Activated CD4-positive, alpha-beta T cell treated with anti-CD3 and anti-CD28 coated beads, Interleukin-2, amount 10 ng/mL, durations not matched to agents 7 days and 5 days (primary cell): Measurements from ENCODE around the gene SH3RF3. TPM values are rescaled to one million over a fixed set of nuclear protein-coding genes. Genes with fewer than 3 reads are reported as not detected.

Source experiments
- CTCF ChIA-PET: fragments of 350-600 bp; sonication (Branson Sonifier 250); formaldehyde crosslinking; loops from one replicate; lab custom pipeline; 2021; ENCODE audit warnings: antibody characterized with exemption; lab: Charles Lee
- POLR2A ChIA-PET: fragments of 350-600 bp; sonication (Branson Sonifier 250); formaldehyde crosslinking; loops from one replicate; lab custom pipeline; 2021; ENCODE audit warnings: antibody characterized with exemption; lab: Charles Lee
- DNase-seq: peaks from one replicate; pipeline ENCODE4 v3.0.0-alpha.2; 2020
- H3K27ac Mint-ChIP-seq: one replicate; pipeline ENCODE4 v1.8.0; 2021; ENCODE audit warnings: mild to moderate bottlenecking, moderate library complexity, mixed read lengths
- H3K27me3 Mint-ChIP-seq: one replicate; pipeline ENCODE4 v1.8.0; 2021; ENCODE audit warnings: mixed read lengths
- H3K36me3 Mint-ChIP-seq: one replicate; pipeline ENCODE4 v1.8.0; 2021; ENCODE audit warnings: low read depth, mixed read lengths
- H3K4me1 Mint-ChIP-seq: one replicate; pipeline ENCODE4 v1.8.0; 2021; ENCODE audit warnings: mixed read lengths
- H3K4me3 Mint-ChIP-seq: one replicate; pipeline ENCODE4 v1.8.0; 2021; ENCODE audit warnings: mild to moderate bottlenecking, moderate library complexity, mixed read lengths
- H3K9me3 Mint-ChIP-seq: one replicate; pipeline ENCODE4 v1.8.0; 2021; ENCODE audit warnings: mixed read lengths
- total RNA-seq, 2 experiments: library from RNA; stranded (reverse); gene quantifications; one replicate each; pipeline ENCODE4 v1.2.3, GENCODE V29; 2021

Gene SH3RF3
- total RNA-seq, 2 experiments from 2014 or later: 0.08 to 0.17 TPM

DNA sequence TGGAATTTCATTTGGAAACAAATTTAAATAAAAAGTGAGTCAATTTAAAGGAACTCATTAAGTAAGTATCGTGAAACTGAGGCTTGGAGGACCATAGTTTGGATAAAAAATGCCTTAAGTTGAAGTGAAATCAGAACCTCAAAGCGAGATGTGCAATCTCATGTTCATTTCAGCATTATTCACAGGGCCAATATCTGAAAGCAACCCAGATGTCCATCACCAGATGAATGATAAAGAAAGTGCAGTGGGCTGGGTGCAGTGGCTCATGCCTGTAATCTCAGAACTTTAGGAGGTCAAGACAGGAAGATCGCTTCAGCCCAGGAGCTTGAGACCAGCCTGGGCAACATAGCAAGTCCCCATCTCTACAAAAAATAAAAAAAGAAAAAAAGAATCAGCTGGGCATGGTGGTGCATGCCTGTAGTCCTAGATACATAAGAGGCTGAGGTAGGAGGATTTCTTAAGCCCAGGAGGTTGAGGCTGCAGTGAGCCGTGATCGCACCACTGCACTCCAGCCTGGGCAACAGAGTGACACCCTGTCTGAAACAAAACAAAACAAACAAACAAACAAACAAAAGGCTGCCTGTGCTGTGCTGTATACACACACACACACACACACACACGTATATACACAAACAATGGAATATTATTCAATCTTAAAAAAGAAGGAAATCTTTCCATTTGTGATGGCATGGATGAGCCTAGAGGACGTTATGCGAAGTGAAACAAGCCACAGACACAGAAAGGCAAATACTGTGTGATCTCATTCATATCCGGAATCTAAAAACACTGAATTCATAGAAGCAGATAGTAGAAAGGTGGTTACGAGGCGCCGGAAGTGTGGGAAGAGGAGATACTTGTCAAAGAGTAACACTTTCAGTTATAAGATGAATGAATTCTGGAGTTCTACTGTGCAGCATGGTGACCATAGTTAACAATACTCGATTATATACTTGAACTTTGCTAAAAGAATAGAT, 14.5 kb downstream of the SH3RF3 start:
- peak overlapping the region; percentile 18 for H3K4me3 Mint-ChIP-seq
- H3K27ac Mint-ChIP-seq: peak overlapping the region; percentile 79
- peak; percentile 81 for DNase-seq
- ChIA-PET POLR2A (no interaction called here), CTCF (no interaction called here)
- no peaks in the 10 kb centered on the region for H3K9me3 Mint-ChIP-seq
- peaks cover 33% of the 10 kb centered on the region for H3K4me1 Mint-ChIP-seq
- peaks cover 26% of the 10 kb centered on the region for H3K27me3 Mint-ChIP-seq
- H3K36me3 Mint-ChIP-seq: no peaks in the 10 kb centered on the region

DNA sequence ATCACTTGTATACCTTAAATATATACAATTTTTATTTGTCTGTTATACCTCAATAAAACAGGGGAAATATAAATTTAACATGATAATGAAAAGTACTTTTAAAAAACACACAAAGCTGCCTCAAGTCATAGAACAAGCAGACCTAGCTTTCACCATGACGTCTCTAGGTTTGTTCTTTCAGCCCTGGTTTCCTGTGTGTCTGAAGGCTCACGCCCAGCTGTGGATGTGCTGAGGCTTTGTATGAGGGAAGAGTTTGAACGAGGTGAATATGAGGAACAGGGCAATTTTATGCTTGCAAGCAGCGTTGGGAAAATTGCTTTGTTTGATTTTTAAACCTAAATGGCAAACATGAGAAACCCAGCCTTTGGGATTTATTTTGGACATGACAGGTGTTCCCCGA, 15.3 kb downstream of the SH3RF3 start:
- H3K36me3 Mint-ChIP-seq: no peaks in the 10 kb centered on the region
- peaks cover 27% of the 10 kb centered on the region for H3K27me3 Mint-ChIP-seq
- H3K4me3 Mint-ChIP-seq: no peak overlapping the region
- no peaks in the 10 kb centered on the region for H3K9me3 Mint-ChIP-seq
- ChIA-PET POLR2A (no interaction called here), CTCF (no interaction called here)
- H3K27ac Mint-ChIP-seq: no peak overlapping the region
- H3K4me1 Mint-ChIP-seq: peaks cover 30% of the 10 kb centered on the region
- DNase-seq: peak; percentile 54

DNA sequence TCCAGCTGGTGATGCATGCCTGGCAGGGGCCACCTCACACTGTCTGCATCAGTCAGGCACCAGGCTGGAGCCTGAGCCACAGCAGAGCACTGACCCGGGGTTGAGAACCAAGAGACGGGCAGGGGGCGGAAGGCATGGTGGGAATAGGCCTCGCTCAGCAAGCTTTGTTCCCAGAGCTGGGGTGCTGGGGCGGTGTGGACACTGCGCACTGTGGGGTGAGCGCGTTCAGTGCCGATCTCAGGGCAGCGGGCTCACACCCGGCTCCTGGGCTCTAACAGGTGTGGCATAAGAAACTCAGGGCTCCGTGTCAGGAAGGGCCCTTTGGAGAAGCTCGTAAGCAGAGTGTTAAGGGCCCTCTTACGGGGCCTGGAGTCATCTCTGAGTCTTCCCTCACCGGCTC, 15.7 kb downstream of the SH3RF3 start:
- H3K36me3 Mint-ChIP-seq: no peaks in the 10 kb centered on the region
- CTCF ChIA-PET: no interaction called here

DNA sequence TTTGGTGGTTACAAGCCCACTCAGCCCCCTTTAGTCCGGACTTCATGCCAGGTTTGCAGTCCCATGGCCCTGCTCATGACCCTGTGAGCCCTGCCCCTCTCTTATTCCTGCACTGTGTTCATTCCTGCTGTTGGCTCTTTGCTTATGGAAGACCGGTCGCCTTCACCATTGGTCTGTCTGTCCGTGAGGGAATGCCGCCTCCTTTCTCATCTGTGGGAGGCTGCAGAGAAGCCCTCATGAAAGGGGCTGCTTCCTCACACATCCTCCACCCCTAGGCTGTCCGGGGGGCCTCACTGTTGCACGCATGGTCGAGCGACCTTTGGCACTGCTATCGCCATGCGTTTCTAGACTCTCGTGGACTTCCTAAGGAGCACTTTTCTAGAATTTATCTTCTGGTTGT, 16.3 kb downstream of the SH3RF3 start:
- H3K36me3 Mint-ChIP-seq: no peaks in the 10 kb centered on the region
- ChIA-PET CTCF (no interaction called here), POLR2A (no interaction called here)
- H3K4me1 Mint-ChIP-seq: peaks cover 37% of the 10 kb centered on the region
- no peaks in the 10 kb centered on the region for H3K9me3 Mint-ChIP-seq
- peak overlapping the region; percentile 50 for H3K27ac Mint-ChIP-seq
- H3K27me3 Mint-ChIP-seq: peaks cover 25% of the 10 kb centered on the region
- no peak for DNase-seq
- no peak overlapping the region for H3K4me3 Mint-ChIP-seq

More for the DNA sequence above, 15.7 kb downstream of the SH3RF3 start:
- Mint-ChIP-seq H3K4me1 (peaks cover 32% of the 10 kb centered on the region), H3K27ac (peak overlapping the region; percentile 50), H3K9me3 (no peaks in the 10 kb centered on the region), H3K4me3 (no peak overlapping the region), H3K27me3 (peaks cover 26% of the 10 kb centered on the region)
- no peak for DNase-seq
- POLR2A ChIA-PET: no interaction called here

DNA sequence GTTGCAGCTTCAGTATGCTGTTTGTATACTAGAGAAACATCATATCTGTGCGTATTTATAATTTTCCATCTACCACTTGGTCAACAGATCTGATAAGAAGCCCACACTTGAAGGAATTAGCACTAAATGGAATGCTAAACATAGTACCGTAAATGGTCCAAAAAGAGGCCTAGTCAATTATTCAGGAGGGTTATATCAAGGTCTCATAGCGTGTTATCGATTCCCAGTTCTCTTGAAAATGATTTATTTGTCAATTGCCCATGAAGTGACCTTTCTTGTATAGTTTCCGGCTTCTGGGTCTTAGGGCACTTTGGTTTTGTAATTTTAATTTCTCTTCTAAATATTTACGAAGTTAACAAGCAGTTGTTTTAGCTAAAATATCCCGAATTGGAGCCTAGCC, 18.4 kb downstream of the SH3RF3 start:
- Mint-ChIP-seq H3K27ac (no peak overlapping the region), H3K4me1 (peaks cover 42% of the 10 kb centered on the region), H3K9me3 (no peaks in the 10 kb centered on the region), H3K4me3 (no peak overlapping the region), H3K36me3 (no peaks in the 10 kb centered on the region), H3K27me3 (peaks cover 21% of the 10 kb centered on the region)
- POLR2A ChIA-PET: no interaction called here
- no peak for DNase-seq
- CTCF ChIA-PET: no interaction called here

DNA sequence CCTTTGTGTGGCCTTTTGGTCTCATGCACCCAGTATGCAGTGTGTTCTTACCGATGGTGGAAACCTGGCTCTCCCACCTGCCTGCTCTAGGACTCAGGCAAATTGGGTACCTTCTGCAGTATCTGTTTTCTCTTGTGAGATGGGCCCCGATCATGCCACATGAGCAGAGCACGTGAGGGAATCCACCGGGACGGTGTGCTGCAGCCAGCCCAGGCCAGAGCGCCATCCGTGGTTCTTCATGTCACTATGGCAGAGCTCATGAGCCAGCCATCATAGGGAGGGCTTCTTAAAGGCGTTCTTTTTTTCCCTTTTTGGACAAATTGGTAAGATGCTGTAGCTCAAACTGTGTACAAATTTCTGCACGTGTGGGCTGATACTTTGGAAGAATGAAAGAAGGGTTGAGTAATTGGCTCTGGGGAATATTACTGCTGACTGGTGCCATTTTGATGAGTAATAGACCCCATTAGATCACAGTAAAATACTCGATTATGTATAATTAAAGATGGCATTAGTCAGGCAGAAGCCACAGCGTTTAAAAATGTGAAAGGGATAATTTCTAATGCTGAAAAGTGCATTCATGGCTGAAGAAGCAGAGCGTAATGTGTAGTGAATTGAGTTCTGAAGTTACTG, 19.2 kb downstream of the SH3RF3 start:
- ChIA-PET CTCF (interaction anchor here (1.5 kb wide), 1 partner anchor 21 kb away, joined by 3 read pairs; no protein-coding TSS in a partner anchor), POLR2A (no interaction called here)
- Mint-ChIP-seq H3K27ac (no peak overlapping the region), H3K4me1 (peaks cover 34% of the 10 kb centered on the region), H3K27me3 (peaks cover 18% of the 10 kb centered on the region), H3K36me3 (no peaks in the 10 kb centered on the region), H3K9me3 (no peaks in the 10 kb centered on the region), H3K4me3 (no peak overlapping the region)
- DNase-seq: no peak

DNA sequence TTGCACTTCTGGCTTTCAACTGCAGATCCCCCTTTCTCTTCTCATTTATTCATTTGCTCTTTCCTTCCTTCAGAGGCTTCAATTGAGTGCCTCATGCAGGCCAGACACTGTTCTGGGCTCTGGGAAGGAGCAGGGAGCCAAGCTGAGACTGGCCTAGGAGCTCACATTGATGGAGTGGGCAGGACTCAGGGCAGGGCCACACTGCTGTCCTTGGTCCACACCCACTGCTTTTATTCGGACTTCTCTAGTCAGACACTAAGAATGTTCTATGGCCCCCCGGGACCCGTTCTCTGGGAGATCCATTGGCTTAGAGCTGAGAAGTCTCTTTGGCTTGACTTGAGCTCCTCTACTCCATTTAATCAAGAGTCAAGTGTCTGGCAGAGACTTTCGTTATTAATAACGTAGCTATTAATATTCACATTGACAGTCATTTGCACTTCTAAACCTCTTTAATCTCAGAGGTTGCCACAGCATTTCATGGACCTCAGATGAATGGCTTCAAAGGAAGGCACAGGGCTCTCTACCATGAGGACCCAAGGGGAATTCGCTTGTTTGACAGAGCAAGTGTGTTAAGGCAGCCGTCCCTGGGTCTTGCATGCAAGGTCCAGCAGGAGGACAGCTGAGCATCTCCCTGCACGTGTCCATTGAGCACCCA, 20.1 kb downstream of the SH3RF3 start:
- H3K4me3 Mint-ChIP-seq: no peak overlapping the region
- no peak for DNase-seq
- H3K27me3 Mint-ChIP-seq: peaks cover 18% of the 10 kb centered on the region
- H3K27ac Mint-ChIP-seq: no peak overlapping the region
- POLR2A ChIA-PET: no interaction called here
- H3K4me1 Mint-ChIP-seq: peaks cover 26% of the 10 kb centered on the region
- H3K36me3 Mint-ChIP-seq: no peaks in the 10 kb centered on the region
- no peaks in the 10 kb centered on the region for H3K9me3 Mint-ChIP-seq
- CTCF ChIA-PET: interaction anchor here (0.6 to 1.5 kb wide), 2 partner anchors 21 to 770 kb away, joined by 3 to 4 read pairs; no protein-coding TSS in a partner anchor

DNA sequence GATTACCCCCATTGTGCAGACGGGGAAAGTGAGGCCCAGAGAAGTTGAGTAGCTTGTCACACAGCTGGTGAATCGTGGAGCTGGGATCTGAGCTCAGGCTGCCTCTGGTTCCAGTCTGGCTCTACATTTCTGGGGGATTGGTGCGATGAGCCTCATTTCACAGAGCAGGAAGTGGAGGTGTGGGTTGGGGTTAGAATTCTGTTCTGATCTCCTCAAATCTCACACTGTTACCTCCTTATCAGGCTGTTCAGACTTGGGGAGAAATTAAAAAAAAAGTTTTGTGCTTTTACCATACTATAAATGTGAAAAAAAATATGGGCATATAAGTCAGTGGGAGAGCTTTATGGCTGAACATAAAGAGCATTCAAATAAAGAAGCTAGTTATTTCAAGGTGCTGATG, 21.6 kb downstream of the SH3RF3 start:
- Mint-ChIP-seq H3K4me3 (no peak overlapping the region), H3K4me1 (peaks cover 13% of the 10 kb centered on the region), H3K27ac (no peak overlapping the region), H3K9me3 (no peaks in the 10 kb centered on the region), H3K36me3 (no peaks in the 10 kb centered on the region), H3K27me3 (peaks cover 18% of the 10 kb centered on the region)
- CTCF ChIA-PET: no interaction called here
- no peak for DNase-seq
- POLR2A ChIA-PET: interaction anchor here (0.7 kb wide), 1 partner anchor 1463 kb away, joined by 3 read pairs; no protein-coding TSS in a partner anchor

DNA sequence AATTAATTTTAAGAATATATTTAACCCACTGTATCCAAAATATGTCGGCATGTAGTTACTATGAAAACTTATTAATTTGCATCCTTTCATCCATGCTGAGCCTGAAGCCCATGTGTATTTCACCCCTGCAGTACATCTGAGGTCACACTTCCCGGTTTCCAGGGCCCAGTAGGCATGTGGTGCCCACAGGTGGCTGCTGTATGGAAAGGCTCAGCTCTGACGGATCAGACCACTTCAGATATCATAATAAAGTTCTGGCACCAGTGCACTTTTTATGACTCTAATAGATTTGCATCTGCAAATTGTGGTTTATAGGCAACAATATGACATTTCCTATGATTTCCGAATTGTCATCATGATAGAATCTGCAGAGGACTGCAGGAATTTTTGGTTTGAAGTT, 22.5 kb downstream of the SH3RF3 start:
- CTCF ChIA-PET: no interaction called here
- peaks cover 18% of the 10 kb centered on the region for H3K27me3 Mint-ChIP-seq
- H3K9me3 Mint-ChIP-seq: no peaks in the 10 kb centered on the region
- no peaks in the 10 kb centered on the region for H3K36me3 Mint-ChIP-seq
- POLR2A ChIA-PET: no interaction called here
- no peak overlapping the region for H3K27ac Mint-ChIP-seq
- H3K4me1 Mint-ChIP-seq: peaks cover 13% of the 10 kb centered on the region
- H3K4me3 Mint-ChIP-seq: no peak overlapping the region
- no peak for DNase-seq

DNA sequence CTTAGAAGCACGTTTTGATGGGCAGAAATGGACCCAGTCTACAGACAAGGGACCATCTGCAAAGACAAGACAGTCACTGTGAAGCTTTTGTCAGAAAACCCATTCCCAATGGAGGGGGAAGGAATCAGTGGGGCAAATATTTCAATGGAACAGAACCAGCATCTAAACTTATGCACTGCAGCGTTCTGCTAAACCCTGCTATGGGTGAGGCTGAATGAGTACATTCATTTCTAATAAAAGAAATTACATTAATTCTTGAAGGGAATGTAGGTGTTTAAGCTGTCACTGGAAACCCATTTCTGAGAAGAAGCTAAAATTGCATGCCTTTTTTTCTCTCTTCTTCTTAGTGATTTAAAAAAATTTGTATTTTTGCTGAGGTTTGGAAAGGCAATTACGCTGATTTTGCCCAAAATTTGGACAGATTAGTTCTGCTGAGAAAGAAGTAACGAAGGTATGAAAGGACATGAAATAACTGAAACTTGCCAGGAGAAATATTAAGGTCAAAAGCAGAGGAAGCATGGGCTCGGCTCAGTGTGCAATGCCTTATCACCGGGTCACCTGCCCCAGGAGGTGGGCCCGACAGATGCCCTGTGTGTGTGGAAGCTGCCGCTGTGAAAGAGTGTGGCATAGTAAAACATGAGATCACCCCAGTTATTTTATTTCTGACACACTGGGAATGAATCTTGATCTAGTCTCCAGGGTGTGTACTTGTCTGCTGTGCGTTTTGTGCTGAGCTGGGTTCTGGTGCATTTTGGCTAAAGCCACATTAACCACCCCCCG, 24.2 kb downstream of the SH3RF3 start:
- DNase-seq: no peak
- Mint-ChIP-seq H3K36me3 (no peaks in the 10 kb centered on the region), H3K4me1 (peaks cover 13% of the 10 kb centered on the region), H3K4me3 (no peak overlapping the region), H3K9me3 (no peaks in the 10 kb centered on the region), H3K27me3 (peaks cover 11% of the 10 kb centered on the region), H3K27ac (no peak overlapping the region)
- CTCF ChIA-PET: no interaction called here
- POLR2A ChIA-PET: no interaction called here

DNA sequence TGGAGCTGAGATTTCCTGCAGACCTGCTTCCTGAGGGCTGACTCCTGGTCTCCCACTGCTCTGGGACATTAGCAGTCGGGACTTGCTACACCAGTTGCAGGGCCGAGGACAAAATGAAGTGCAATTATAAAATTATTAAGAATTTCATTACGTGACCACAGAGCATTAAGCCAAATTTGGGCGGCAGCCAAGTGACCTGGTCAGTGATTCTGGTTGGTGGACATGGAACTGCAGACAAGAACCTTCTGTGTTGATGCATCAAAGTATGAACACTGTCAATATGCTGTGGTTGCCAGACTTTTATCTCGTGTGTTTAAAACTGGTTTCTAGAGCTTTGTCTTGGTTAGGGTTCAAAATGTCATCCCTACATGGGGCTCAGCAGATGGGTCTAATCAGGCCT, 24.8 kb downstream of the SH3RF3 start:
- ChIA-PET POLR2A (no interaction called here), CTCF (no interaction called here)
- DNase-seq: no peak
- peaks cover 13% of the 10 kb centered on the region for H3K4me1 Mint-ChIP-seq
- no peak overlapping the region for H3K4me3 Mint-ChIP-seq
- no peak overlapping the region for H3K27ac Mint-ChIP-seq
- H3K9me3 Mint-ChIP-seq: no peaks in the 10 kb centered on the region
- H3K27me3 Mint-ChIP-seq: peaks cover 6% of the 10 kb centered on the region
- H3K36me3 Mint-ChIP-seq: no peaks in the 10 kb centered on the region

DNA sequence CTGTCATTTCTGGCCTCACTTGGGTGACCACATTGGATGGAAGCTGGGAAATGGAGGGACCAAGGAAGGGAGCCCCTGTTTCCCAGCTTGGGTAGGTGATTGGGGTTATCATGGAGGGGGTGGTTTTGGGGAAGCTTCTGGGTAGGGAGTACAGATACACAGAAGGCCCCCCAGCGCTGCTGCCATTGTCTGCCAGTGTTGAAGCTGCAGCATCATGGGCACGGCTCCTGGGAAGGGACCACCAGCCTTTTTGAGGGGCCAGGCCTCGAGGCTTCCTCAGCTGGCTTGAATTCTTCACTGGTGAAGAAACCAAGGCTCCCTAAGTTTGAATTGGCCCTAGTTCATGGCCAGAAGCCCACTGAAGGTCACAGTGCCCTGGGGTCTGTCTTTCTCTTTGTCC, 25.2 kb downstream of the SH3RF3 start:
- no peak for DNase-seq
- ChIA-PET POLR2A (no interaction called here), CTCF (no interaction called here)
- H3K4me3 Mint-ChIP-seq: no peak overlapping the region
- no peaks in the 10 kb centered on the region for H3K9me3 Mint-ChIP-seq
- peaks cover 6% of the 10 kb centered on the region for H3K27me3 Mint-ChIP-seq
- H3K4me1 Mint-ChIP-seq: peaks cover 13% of the 10 kb centered on the region
- no peak overlapping the region for H3K27ac Mint-ChIP-seq
- H3K36me3 Mint-ChIP-seq: no peaks in the 10 kb centered on the region
